Duodenal mucosa (tissue), 2 donors: ENCODE data around the gene TNS3.

Experiments used
- H3K27ac ChIP-seq: one replicate; pipeline ENCODE4 v1.7.0; 2013; ENCODE audit warnings: low read depth, low read length
- H3K27me3 ChIP-seq, 2 donors: one replicate each; pipeline ENCODE4 v1.7.0; 2013; ENCODE audit warnings: low read length in 2 of 2, control low read depth in 1 of 2; ENCODE audit not compliant: insufficient read depth in 2 of 2, control insufficient read depth in 1 of 2
- H3K36me3 ChIP-seq, 2 donors: one replicate each; pipeline ENCODE4 v1.7.0; 2013; ENCODE audit warnings: low read length in 2 of 2, control low read depth in 1 of 2; ENCODE audit not compliant: insufficient read depth in 2 of 2, control insufficient read depth in 1 of 2
- H3K4me1 ChIP-seq, 2 donors: one replicate each; pipeline ENCODE4 v1.7.0; 2013; ENCODE audit warnings: low read length in 2 of 2, control low read depth in 1 of 2; ENCODE audit not compliant: insufficient read depth in 2 of 2, control insufficient read depth in 1 of 2
- H3K4me3 ChIP-seq, 2 donors: one replicate each; pipeline ENCODE4 v1.7.0; 2013; ENCODE audit warnings: low read length in 2 of 2, low read depth in 1 of 2
- H3K9ac ChIP-seq, 2 donors: one replicate each; pipeline ENCODE4 v1.7.0; 2013; ENCODE audit warnings: low read length in 2 of 2, low read depth in 1 of 2
- H3K9me3 ChIP-seq, 2 donors: one replicate each; pipeline ENCODE4 v1.7.0; 2013; ENCODE audit warnings: low read length in 2 of 2, control low read depth in 1 of 2; ENCODE audit not compliant: control insufficient read depth in 1 of 2

The TNS3 gene

GRCh38 chr7:47347816-47348385 lies 234.0 kb downstream of the TNS3 start:
- no peak overlapping the region for H3K4me3 ChIP-seq
- H3K27ac ChIP-seq: no peak overlapping the region
- no peaks in the 10 kb centered on the region for H3K9me3 ChIP-seq
- no peaks in the 10 kb centered on the region for H3K27me3 ChIP-seq
- no peak overlapping the region for H3K9ac ChIP-seq
- no peaks in the 10 kb centered on the region for H3K4me1 ChIP-seq
- peaks cover 40 to 67% of the 10 kb centered on the region in 2 donors for H3K36me3 ChIP-seq

- Histone ChIP-seq H3K4me1 (no peaks in the 10 kb centered on the region), H3K27ac (no peak overlapping the region), H3K36me3 (peaks cover 44 to 68% of the 10 kb centered on the region in 2 donors)
Observed at GRCh38 chr7:47347346-47347745, 234.6 kb downstream of the TNS3 start.

GRCh38 chr7:47346377-47346914 lies 235.5 kb downstream of the TNS3 start:
- H3K9ac ChIP-seq: no peak overlapping the region
- H3K9me3 ChIP-seq: no peaks in the 10 kb centered on the region
- no peak overlapping the region for H3K27ac ChIP-seq
- H3K36me3 ChIP-seq: peaks cover 49 to 65% of the 10 kb centered on the region in 2 donors
- no peaks in the 10 kb centered on the region for H3K27me3 ChIP-seq
- H3K4me1 ChIP-seq: no peaks in the 10 kb centered on the region
- no peak overlapping the region for H3K4me3 ChIP-seq

More at GRCh38 chr7:47347346-47347745, 234.6 kb downstream of the TNS3 start:
- Histone ChIP-seq H3K27me3 (no peaks in the 10 kb centered on the region), H3K9ac (no peak overlapping the region), H3K4me3 (no peak overlapping the region), H3K9me3 (no peaks in the 10 kb centered on the region)

GRCh38 chr7:47345857-47346298 lies 236.0 kb downstream of the TNS3 start:
- Histone ChIP-seq H3K27ac (no peak overlapping the region), H3K4me3 (no peak overlapping the region), H3K9ac (no peak overlapping the region), H3K4me1 (no peaks in the 10 kb centered on the region), H3K36me3 (peaks cover 49 to 66% of the 10 kb centered on the region in 2 donors), H3K9me3 (no peaks in the 10 kb centered on the region), H3K27me3 (no peaks in the 10 kb centered on the region)

- Histone ChIP-seq H3K36me3 (peaks cover 49 to 62% of the 10 kb centered on the region in 2 donors), H3K9me3 (no peaks in the 10 kb centered on the region), H3K27me3 (no peaks in the 10 kb centered on the region), H3K4me1 (no peaks in the 10 kb centered on the region), H3K27ac (no peak overlapping the region), H3K4me3 (no peak overlapping the region), H3K9ac (no peak overlapping the region)
Observed at GRCh38 chr7:47344171-47344955, 237.5 kb downstream of the TNS3 start.

- H3K9ac ChIP-seq: no peak overlapping the region
- H3K36me3 ChIP-seq: peaks cover 49 to 59% of the 10 kb centered on the region in 2 donors
- no peaks in the 10 kb centered on the region for H3K27me3 ChIP-seq
- no peak overlapping the region for H3K27ac ChIP-seq
- H3K4me3 ChIP-seq: no peak overlapping the region
- H3K4me1 ChIP-seq: no peaks in the 10 kb centered on the region
- H3K9me3 ChIP-seq: no peaks in the 10 kb centered on the region
Observed at GRCh38 chr7:47343061-47343455, 238.9 kb downstream of the TNS3 start.

GRCh38 chr7:47342296-47343060 lies 239.4 kb downstream of the TNS3 start:
- H3K4me3 ChIP-seq: no peak overlapping the region
- H3K36me3 ChIP-seq: peaks cover 46 to 55% of the 10 kb centered on the region in 2 donors
- H3K9ac ChIP-seq: no peak overlapping the region
- no peaks in the 10 kb centered on the region for H3K4me1 ChIP-seq
- no peaks in the 10 kb centered on the region for H3K9me3 ChIP-seq
- no peak overlapping the region for H3K27ac ChIP-seq
- H3K27me3 ChIP-seq: no peaks in the 10 kb centered on the region

GRCh38 chr7:47340517-47340916 lies 241.4 kb downstream of the TNS3 start:
- H3K4me3 ChIP-seq: no peak overlapping the region
- H3K27ac ChIP-seq: no peak overlapping the region
- no peaks in the 10 kb centered on the region for H3K9me3 ChIP-seq
- H3K9ac ChIP-seq: no peak overlapping the region
- H3K4me1 ChIP-seq: no peaks in the 10 kb centered on the region
- no peaks in the 10 kb centered on the region for H3K27me3 ChIP-seq
- H3K36me3 ChIP-seq: peaks cover 36 to 53% of the 10 kb centered on the region in 2 donors

GRCh38 chr7:47338026-47338425 lies 243.9 kb downstream of the TNS3 start:
- H3K36me3 ChIP-seq: peaks cover 16 to 45% of the 10 kb centered on the region in 2 donors
- no peaks in the 10 kb centered on the region for H3K9me3 ChIP-seq
- no peaks in the 10 kb centered on the region for H3K27me3 ChIP-seq
- peaks cover 0 to 2% of the 10 kb centered on the region in 2 donors for H3K4me1 ChIP-seq
- H3K4me3 ChIP-seq: no peak overlapping the region
- H3K9ac ChIP-seq: no peak overlapping the region
- H3K27ac ChIP-seq: no peak overlapping the region

- Histone ChIP-seq H3K4me3 (no peak overlapping the region), H3K27me3 (no peaks in the 10 kb centered on the region), H3K27ac (no peak overlapping the region), H3K36me3 (peaks cover 12 to 44% of the 10 kb centered on the region in 2 donors), H3K4me1 (peaks cover 0 to 2% of the 10 kb centered on the region in 2 donors), H3K9me3 (no peaks in the 10 kb centered on the region), H3K9ac (no peak overlapping the region)
Observed at GRCh38 chr7:47337531-47337930, 244.4 kb downstream of the TNS3 start.
